ENCODE data around the gene PTPRF.
"Not testable (repeated sequence)": the region's sequence is repeated elsewhere in the genome, so short reads cannot be mapped to it uniquely, and the experiment has no call there.

The PTPRF gene

GRCh38 chr1:43530483-43531106, at the start of gene PTPRF:
Gene PTPRF (plus strand): TSS chr1:43530883. CDS start chr1:43545076, 14,193 bp downstream.
- no peak for DNase-seq (ENCODE audit: low read depth in 2 of 2)

- peak; percentile 62 to 64 for DNase-seq (ENCODE audit: low read depth in 2 of 2)
Observed at GRCh38 chr1:43481491-43481890, 49.2 kb upstream of the PTPRF start.

GRCh38 chr1:43482215-43482614, 48.5 kb upstream of the PTPRF start:
- DNase-seq (ENCODE audit: low read depth in 2 of 2), result no peak

- DNase-seq (ENCODE audit: low read depth in 2 of 2), result no peak
Observed at GRCh38 chr1:43484367-43484766, 46.3 kb upstream of the PTPRF start.

GRCh38 chr1:43488165-43488564, 42.5 kb upstream of the PTPRF start:
- no peak for DNase-seq (ENCODE audit: low read depth in 2 of 2)

GRCh38 chr1:43491061-43491460, 39.6 kb upstream of the PTPRF start:
- no peak for DNase-seq (ENCODE audit: low read depth in 2 of 2)

- DNase-seq (ENCODE audit: low read depth in 2 of 2), result no peak
Observed at GRCh38 chr1:43492826-43493225, 37.9 kb upstream of the PTPRF start.

- no peak for DNase-seq (ENCODE audit: low read depth in 2 of 2)
Observed at GRCh38 chr1:43493661-43494450, 36.8 kb upstream of the PTPRF start.

- DNase-seq (ENCODE audit: low read depth in 2 of 2), result no peak
Observed at GRCh38 chr1:43495204-43495603, 35.5 kb upstream of the PTPRF start.

- DNase-seq (ENCODE audit: low read depth in 2 of 2), result no peak
Observed at GRCh38 chr1:43499898-43500297, 30.8 kb upstream of the PTPRF start.

- DNase-seq (ENCODE audit: low read depth in 2 of 2), result not testable (repeated sequence)
Observed at GRCh38 chr1:43501806-43502205, 28.9 kb upstream of the PTPRF start.

- DNase-seq (ENCODE audit: low read depth in 2 of 2), result no peak
Observed at GRCh38 chr1:43503534-43503933, 27.1 kb upstream of the PTPRF start.

GRCh38 chr1:43505077-43505780, 25.5 kb upstream of the PTPRF start:
- DNase-seq (ENCODE audit: low read depth in 2 of 2), result no peak

- no peak for DNase-seq (ENCODE audit: low read depth in 2 of 2)
Observed at GRCh38 chr1:43506233-43506632, 24.4 kb upstream of the PTPRF start.

- DNase-seq (ENCODE audit: low read depth in 2 of 2), result no peak
Observed at GRCh38 chr1:43507296-43508295, 23.1 kb upstream of the PTPRF start.

- no peak for DNase-seq (ENCODE audit: low read depth in 2 of 2)
Observed at GRCh38 chr1:43509007-43509739, 21.5 kb upstream of the PTPRF start.

GRCh38 chr1:43509740-43510375, 20.8 kb upstream of the PTPRF start:
- no peak for DNase-seq (ENCODE audit: low read depth in 2 of 2)

GRCh38 chr1:43510621-43511020, 20.1 kb upstream of the PTPRF start:
- no peak for DNase-seq (ENCODE audit: low read depth in 2 of 2)

GRCh38 chr1:43511394-43511793, 19.3 kb upstream of the PTPRF start:
- no peak for DNase-seq (ENCODE audit: low read depth in 2 of 2)

- DNase-seq (ENCODE audit: low read depth in 2 of 2), result no peak
Observed at GRCh38 chr1:43512133-43512532, 18.6 kb upstream of the PTPRF start.
